ENCODE data around the gene CITED4. TPM values are rescaled to one million over a fixed set of nuclear protein-coding genes. Genes with fewer than 3 reads are reported as not detected.

CITED4 gene
- total RNA-seq, 1 donor from 2014 or later, result 6.5 TPM

- no peak for DNase-seq (ENCODE audit: low read depth, low spot score)
These were observed 27.1 kb downstream of the CITED4 start for GRCh38 chr1:40834968-40835545.

- no peak for DNase-seq (ENCODE audit: low read depth, low spot score)
These were observed 28.2 kb downstream of the CITED4 start for GRCh38 chr1:40833979-40834378.

GRCh38 chr1:40831001-40831732 is 31.0 kb downstream of the CITED4 start:
- no peak for DNase-seq (ENCODE audit: low read depth, low spot score)

- DNase-seq (ENCODE audit: low read depth, low spot score), result no peak
These were observed 31.7 kb downstream of the CITED4 start for GRCh38 chr1:40830419-40830943.

GRCh38 chr1:40829631-40830245 is 32.4 kb downstream of the CITED4 start:
- DNase-seq (ENCODE audit: low read depth, low spot score), result no peak

- DNase-seq (ENCODE audit: low read depth, low spot score), result no peak
These were observed 36.2 kb downstream of the CITED4 start for GRCh38 chr1:40825996-40826395.

- DNase-seq (ENCODE audit: low read depth, low spot score), result no peak
These were observed 36.8 kb downstream of the CITED4 start for GRCh38 chr1:40825435-40825788.

GRCh38 chr1:40824591-40825434 is 37.4 kb downstream of the CITED4 start:
- no peak for DNase-seq (ENCODE audit: low read depth, low spot score)

GRCh38 chr1:40823983-40824382 is 38.2 kb downstream of the CITED4 start:
- no peak for DNase-seq (ENCODE audit: low read depth, low spot score)

GRCh38 chr1:40823345-40823744 is 38.8 kb downstream of the CITED4 start:
- DNase-seq (ENCODE audit: low read depth, low spot score), result no peak

- DNase-seq (ENCODE audit: low read depth, low spot score), result no peak
These were observed 39.3 kb downstream of the CITED4 start for GRCh38 chr1:40822890-40823289.

GRCh38 chr1:40820911-40821693 is 41.1 kb downstream of the CITED4 start:
- DNase-seq (ENCODE audit: low read depth, low spot score), result no peak

- no peak for DNase-seq (ENCODE audit: low read depth, low spot score)
These were observed 41.8 kb downstream of the CITED4 start for GRCh38 chr1:40820251-40820797.

- DNase-seq (ENCODE audit: low read depth, low spot score), result no peak
These were observed 43.1 kb downstream of the CITED4 start for GRCh38 chr1:40819101-40819500.

- no peak for DNase-seq (ENCODE audit: low read depth, low spot score)
These were observed 43.8 kb downstream of the CITED4 start for GRCh38 chr1:40818264-40818961.

- no peak for DNase-seq (ENCODE audit: low read depth, low spot score)
These were observed 44.3 kb downstream of the CITED4 start for GRCh38 chr1:40817791-40818263.

GRCh38 chr1:40815420-40815819 is 46.7 kb downstream of the CITED4 start:
- no peak for DNase-seq (ENCODE audit: low read depth, low spot score)

All from pulmonary artery endothelial cell (primary cell).